Fibroblast of lung (primary cell): Measurements from ENCODE around the gene TRIP12. TPM values are rescaled to one million over a fixed set of nuclear protein-coding genes. Genes with fewer than 3 reads are reported as not detected.
"Not testable (repeated sequence)": the region's sequence is repeated elsewhere in the genome, so short reads cannot be mapped to it uniquely, and the experiment has no call there.

Source experiments
- DNase-seq, 2 donors: peaks; one replicate each; pipeline versions ENCODE4 v3.0.0 to v3.0.0-alpha.2; 2010; ENCODE audit warnings: low read depth in 2 of 2
- H2AFZ ChIP-seq: 2 replicates; pipeline ENCODE4 v1.5.1; 2012; ENCODE audit warnings: low read length, control low read depth, inconsistent platforms
- H3K27ac ChIP-seq: 2 replicates; pipeline ENCODE4 v1.5.1; 2011; ENCODE audit warnings: low read length, control low read depth; ENCODE audit not compliant: insufficient read depth
- H3K27me3 ChIP-seq: 2 replicates; pipeline ENCODE4 v1.5.1; 2011; ENCODE audit warnings: mild to moderate bottlenecking, low read length; ENCODE audit not compliant: control insufficient read depth, insufficient read depth
- H3K36me3 ChIP-seq: 2 replicates; pipeline ENCODE4 v1.5.1; 2011; ENCODE audit warnings: low read length; ENCODE audit not compliant: control insufficient read depth, insufficient read depth
- H3K4me1 ChIP-seq: 2 replicates; pipeline ENCODE4 v1.5.1; 2011; ENCODE audit warnings: low read length; ENCODE audit not compliant: control insufficient read depth, insufficient read depth; ENCODE audit errors: extremely low read depth
- H3K4me2 ChIP-seq: 2 replicates; pipeline ENCODE4 v1.5.1; 2011; ENCODE audit warnings: low read length, control low read depth; ENCODE audit not compliant: insufficient read depth; ENCODE audit errors: extremely low read depth
- H3K4me3 ChIP-seq, 4 experiments: fragments of 200-600 bp in 1 of 4; sonication (generic) in 1 of 4; replicated peaks in 1 of 4; 2 replicates each; pipeline ENCODE4 v1.5.1; 2011 to 2016; ENCODE audit warnings: low read length in 4 of 4, low read depth in 3 of 4, mild to moderate bottlenecking in 3 of 4, control low read depth in 2 of 4, inconsistent platforms in 1 of 4, mixed read lengths in 1 of 4; ENCODE audit not compliant: insufficient read depth in 1 of 4; ENCODE audit errors: control extremely low read depth in 1 of 4
- H3K79me2 ChIP-seq: 2 replicates; pipeline ENCODE4 v1.5.1; 2012; ENCODE audit warnings: mild to moderate bottlenecking, low read length, inconsistent platforms; ENCODE audit not compliant: control insufficient read depth, insufficient read depth
- H3K9ac ChIP-seq: 2 replicates; pipeline ENCODE4 v1.5.1; 2011; ENCODE audit warnings: mild to moderate bottlenecking, low read length, control low read depth; ENCODE audit not compliant: insufficient read depth
- H3K9me3 ChIP-seq: 2 replicates; pipeline ENCODE4 v1.5.1; 2012; ENCODE audit warnings: low read depth, low read length; ENCODE audit not compliant: control insufficient read depth, insufficient read depth
- H4K20me1 ChIP-seq: 2 replicates; pipeline ENCODE4 v1.5.1; 2011; ENCODE audit warnings: low read length; ENCODE audit not compliant: control insufficient read depth, insufficient read depth; ENCODE audit errors: extremely low read depth
- CTCF ChIP-seq, 2 donors: IDR thresholded peaks in 1 of 2; conservative IDR thresholded peaks in 1 of 2; 1 replicate in 1 of 2; 2 replicates in 1 of 2; pipeline ENCODE4 v1.5.1; 2011 to 2012; ENCODE audit warnings: low read length in 2 of 2, control low read depth in 1 of 2, inconsistent platforms in 1 of 2, low read depth in 1 of 2, mild to moderate bottlenecking in 1 of 2
- EZH2 ChIP-seq: IDR thresholded peaks from 2 replicates; pipeline ENCODE4 v1.5.1; 2012; ENCODE audit warnings: low read length, control low read depth, mild to moderate bottlenecking; ENCODE audit errors: missing control alignments
- polyA plus RNA-seq, 2 donors: library from polyadenylated mRNA; depleted of rRNA in 1 of 2; stranded (reverse) in 1 of 2; unstranded in 1 of 2; fragments of >200 nt; gene quantifications; 2 replicates each; pipeline ENCODE4 v1.2.1, GENCODE V29; 2011 to 2012; ENCODE audit warnings: missing spikeins in 1 of 2
- total RNA-seq: library from RNA; depleted of rRNA; stranded (reverse); fragments of >200 nt; gene quantifications from 2 replicates; pipeline ENCODE4 v1.2.1, GENCODE V29; 2014

Gene TRIP12
- total and polyA plus RNA-seq, 2 donors (not counting 1 experiment from before 2014, with no cell fraction given): 122 to 277 TPM

- Histone ChIP-seq H3K79me2 (no peaks in the 10 kb centered on the region), H2AFZ (no peak overlapping the region), H3K4me3 (no peak overlapping the region), H4K20me1 (no peaks in the 10 kb centered on the region), H3K4me1 (no peaks in the 10 kb centered on the region), H3K36me3 (no peaks in the 10 kb centered on the region), H3K4me2 (no peak overlapping the region), H3K9me3 (no peaks in the 10 kb centered on the region), H3K9ac (no peak overlapping the region), H3K27ac (no peak overlapping the region), H3K27me3 (no peaks in the 10 kb centered on the region)
- no peak for DNase-seq
- TF ChIP-seq EZH2 (no peak), CTCF (conservative IDR thresholded peaks at IDR 0.05 in 1 of 2, IDR thresholded peaks at IDR 0.05 in 1 of 2; ENCODE audit: low read depth in 1 of 2, low read length in 2 of 2) (no peak)
These were observed 48.1 kb upstream of the TRIP12 start for GRCh38 chr2:229969921-229970320.

- H3K36me3 ChIP-seq, H3K27me3 ChIP-seq, H3K79me2 ChIP-seq, H4K20me1 ChIP-seq, H3K9ac ChIP-seq, H3K9me3 ChIP-seq, H3K4me3 ChIP-seq, H3K27ac ChIP-seq, H3K4me2 ChIP-seq, H2AFZ ChIP-seq, H3K4me1 ChIP-seq: not testable (repeated sequence)
- peak; percentile 7 to 8 for DNase-seq
These were observed 41.8 kb upstream of the TRIP12 start for GRCh38 chr2:229963596-229963995.

- DNase-seq: no peak
- Histone ChIP-seq H4K20me1 (no peaks in the 10 kb centered on the region), H2AFZ (no peak overlapping the region), H3K4me1 (no peaks in the 10 kb centered on the region), H3K4me2 (no peak overlapping the region), H3K9me3 (no peaks in the 10 kb centered on the region), H3K36me3 (no peaks in the 10 kb centered on the region), H3K27me3 (no peaks in the 10 kb centered on the region), H3K79me2 (no peaks in the 10 kb centered on the region), H3K27ac (no peak overlapping the region), H3K4me3 (no peak overlapping the region), H3K9ac (no peak overlapping the region)
- TF ChIP-seq EZH2: no peak
- TF ChIP-seq CTCF (conservative IDR thresholded peaks at IDR 0.05 in 1 of 2, IDR thresholded peaks at IDR 0.05 in 1 of 2; ENCODE audit: low read depth in 1 of 2, low read length in 2 of 2): no peak
These were observed 34.7 kb upstream of the TRIP12 start for GRCh38 chr2:229956491-229956890.
